GM19025 (cell line): ENCODE measurements around the gene ATP9B.
"Not testable (repeated sequence)": the region's sequence is repeated elsewhere in the genome, so short reads cannot be mapped to it uniquely, and the experiment has no call there.

Source experiments
- ATAC-seq: cut with Tn5 transposase; IDR thresholded peaks from one replicate; pipeline ENCODE4 v1.9.1; 2021; ENCODE audit warnings: mild to moderate bottlenecking, low read depth, moderate library complexity; ENCODE audit not compliant: unreplicated experiment

ATP9B gene

DNA sequence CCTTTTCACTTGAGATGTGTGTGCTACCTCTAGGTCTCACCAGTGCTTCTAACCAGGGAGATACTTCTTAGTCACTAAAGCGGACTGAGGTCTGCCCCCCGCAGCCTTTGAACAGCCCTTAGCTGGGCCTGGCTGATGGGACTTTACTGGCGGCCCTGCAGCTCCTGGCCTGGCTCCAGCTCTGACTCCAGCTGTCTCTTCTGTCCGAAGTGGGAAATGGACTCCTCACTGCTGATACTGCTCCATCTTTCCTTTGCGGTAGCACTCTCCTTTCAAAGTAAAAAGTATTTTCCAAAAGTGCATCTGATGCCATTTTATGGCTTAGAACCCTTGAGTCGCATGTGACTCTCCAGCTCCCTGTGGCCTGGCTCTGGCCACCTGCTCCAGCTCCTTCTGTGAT, 64.5 kb downstream of the ATP9B start:
- ATAC-seq = no peak

DNA sequence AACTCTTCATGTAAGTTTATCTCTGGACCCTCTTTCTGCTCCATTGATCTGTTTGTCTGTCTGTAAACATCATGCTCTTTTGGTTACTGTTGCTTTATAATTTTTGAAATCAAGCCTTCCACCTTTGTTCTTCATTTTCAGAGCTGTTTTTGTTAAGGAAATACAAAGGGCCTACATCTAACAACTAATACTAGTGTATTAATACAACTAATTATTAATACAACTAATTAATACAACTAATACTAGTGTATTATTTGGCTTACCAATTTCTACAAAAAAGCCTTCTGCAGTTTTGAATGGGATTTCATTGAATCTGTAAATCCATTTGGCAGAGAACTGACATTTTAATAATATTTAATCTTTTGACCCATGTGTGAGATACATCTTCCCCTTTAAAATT, 66.7 kb downstream of the ATP9B start:
- ATAC-seq = no peak

- no peak for ATAC-seq
Measured at GRCh38 chr18:79136742-79137141, 67.5 kb downstream of the ATP9B start.

DNA sequence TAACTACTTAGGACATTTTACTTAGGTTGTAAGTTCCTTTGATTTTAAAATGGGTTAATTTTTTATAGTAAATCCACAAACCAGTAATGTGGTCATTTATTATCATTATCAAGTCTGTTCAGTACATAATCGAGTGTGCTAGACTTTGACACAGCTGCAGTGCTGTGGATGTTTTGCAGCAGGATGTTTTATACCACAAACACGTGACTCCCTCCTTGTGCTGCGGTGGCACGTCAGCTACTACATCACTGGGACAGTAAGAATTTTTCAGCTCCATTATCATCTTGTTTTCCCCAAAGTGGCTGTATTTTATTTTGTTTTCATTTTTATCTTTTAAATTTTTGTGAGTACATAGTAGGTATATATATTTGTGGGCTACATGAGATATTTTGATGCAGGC, 70.0 kb downstream of the ATP9B start:
- ATAC-seq = no peak

GRCh38 chr18:79147014-79147413, 77.8 kb downstream of the ATP9B start:
- ATAC-seq = no peak

GRCh38 chr18:79151191-79151590, 82.0 kb downstream of the ATP9B start:
- ATAC-seq = no peak

DNA sequence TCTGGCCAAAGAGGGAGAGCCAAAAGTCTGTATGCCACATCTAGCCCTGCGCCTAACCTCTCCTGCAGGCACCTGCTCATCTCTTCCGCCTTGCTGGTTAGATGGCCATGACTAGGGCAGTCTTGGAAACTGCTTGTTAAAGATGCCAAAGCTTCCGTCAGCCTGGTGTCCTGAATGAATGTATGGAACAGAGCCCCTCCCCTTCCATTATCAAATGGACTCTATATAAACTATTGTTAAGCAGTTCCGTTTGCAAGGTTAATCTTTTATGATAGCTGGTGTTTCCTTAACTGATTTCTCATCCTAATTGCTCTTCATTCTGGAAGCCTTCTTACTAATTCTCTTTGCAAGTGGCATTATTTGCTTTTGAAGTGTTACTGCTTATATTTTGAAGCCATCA, 87.1 kb downstream of the ATP9B start:
- ATAC-seq = no peak

GRCh38 chr18:79164706-79165105, 95.5 kb downstream of the ATP9B start:
- ATAC-seq = no peak

DNA sequence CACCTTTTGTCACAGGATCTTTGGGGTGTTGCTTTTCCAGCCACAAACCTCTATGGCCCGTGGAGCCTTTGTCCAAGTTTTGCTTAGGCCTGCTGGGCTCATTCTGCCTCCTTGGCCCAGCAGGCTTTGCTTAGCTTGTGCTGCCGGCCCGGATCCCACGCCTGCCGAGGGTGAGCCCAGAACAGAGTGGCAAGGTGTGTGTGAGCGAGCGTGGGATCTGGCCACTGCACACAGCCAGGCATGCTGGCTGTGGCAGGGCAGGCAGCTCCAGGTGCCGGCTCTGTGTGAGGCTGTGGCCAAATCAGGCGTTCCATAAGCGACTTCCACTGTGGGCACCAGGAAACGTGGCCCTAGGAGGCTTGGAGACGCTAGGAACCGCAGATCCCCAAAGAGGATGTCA, 97.5 kb downstream of the ATP9B start:
- ATAC-seq = no peak

- no peak for ATAC-seq
Measured at GRCh38 chr18:79167526-79168190, 98.5 kb downstream of the ATP9B start.

DNA sequence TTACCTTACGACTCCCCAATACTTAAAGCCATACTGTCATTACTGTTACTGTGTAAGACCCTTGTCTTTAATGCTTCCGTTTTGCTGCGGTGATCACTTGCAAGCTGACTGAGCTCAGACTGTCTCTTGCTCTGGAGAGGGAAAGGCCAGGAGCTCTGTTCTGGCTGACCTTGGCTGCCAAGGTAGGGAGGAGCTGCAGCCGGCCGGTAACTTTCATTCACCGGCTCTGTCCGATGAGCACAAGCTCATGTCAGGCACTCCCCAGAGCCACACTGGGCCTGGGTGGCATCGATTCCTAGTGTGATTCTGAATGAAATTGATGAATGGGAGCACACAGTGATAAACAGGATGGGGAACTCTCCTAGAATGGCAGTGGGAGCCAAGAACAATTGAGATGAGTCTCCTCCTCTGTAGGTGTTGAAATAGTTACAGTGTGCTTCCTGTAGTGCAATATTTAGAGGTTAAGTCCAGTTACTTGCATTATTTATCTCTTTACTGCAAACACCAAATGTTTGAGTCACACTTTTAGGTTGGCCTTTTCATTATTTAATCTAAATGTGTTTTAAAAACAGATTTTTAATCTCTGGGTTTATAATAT, 100.9 kb downstream of the ATP9B start:
- no peak for ATAC-seq

DNA sequence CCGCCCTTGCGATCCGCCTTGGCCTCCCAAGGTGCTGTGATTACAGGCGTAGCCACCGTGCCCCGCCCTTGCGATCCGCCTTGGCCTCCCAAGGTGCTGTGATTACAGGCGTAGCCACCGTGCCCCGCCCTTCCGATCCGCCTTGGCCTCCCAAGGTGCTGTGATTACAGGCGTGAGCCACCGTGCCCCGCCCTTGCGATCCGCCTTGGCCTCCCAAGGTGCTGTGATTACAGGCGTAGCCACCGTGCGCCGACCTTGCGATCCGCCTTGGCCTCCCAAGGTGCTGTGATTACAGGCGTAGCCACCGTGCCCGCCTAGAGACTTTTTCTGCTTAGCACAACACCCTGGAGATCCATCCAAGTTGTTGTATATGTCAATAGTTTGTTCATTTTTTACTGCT, 103.1 kb downstream of the ATP9B start:
- not testable (repeated sequence) for ATAC-seq

DNA sequence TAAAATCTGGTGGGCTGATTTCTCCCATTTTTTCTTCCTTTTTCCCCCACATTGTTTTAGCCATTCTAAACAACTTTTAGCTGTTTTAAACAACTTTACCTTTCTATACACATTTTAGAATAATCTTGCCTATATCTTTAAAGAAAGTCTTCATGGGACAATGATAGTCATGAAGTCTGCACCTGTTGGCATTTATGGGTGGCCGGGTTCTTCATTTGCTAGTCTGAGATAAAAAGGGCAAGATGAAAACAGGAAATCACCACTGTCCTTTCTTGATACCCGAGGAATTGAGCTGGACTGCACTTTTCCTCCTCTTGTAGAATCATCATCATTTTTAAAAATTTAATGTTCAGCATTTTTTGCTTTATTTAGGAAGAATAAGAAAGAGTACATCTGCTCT, 104.5 kb downstream of the ATP9B start:
- no peak for ATAC-seq

GRCh38 chr18:79178113-79178531, 108.9 kb downstream of the ATP9B start:
- ATAC-seq = no peak

DNA sequence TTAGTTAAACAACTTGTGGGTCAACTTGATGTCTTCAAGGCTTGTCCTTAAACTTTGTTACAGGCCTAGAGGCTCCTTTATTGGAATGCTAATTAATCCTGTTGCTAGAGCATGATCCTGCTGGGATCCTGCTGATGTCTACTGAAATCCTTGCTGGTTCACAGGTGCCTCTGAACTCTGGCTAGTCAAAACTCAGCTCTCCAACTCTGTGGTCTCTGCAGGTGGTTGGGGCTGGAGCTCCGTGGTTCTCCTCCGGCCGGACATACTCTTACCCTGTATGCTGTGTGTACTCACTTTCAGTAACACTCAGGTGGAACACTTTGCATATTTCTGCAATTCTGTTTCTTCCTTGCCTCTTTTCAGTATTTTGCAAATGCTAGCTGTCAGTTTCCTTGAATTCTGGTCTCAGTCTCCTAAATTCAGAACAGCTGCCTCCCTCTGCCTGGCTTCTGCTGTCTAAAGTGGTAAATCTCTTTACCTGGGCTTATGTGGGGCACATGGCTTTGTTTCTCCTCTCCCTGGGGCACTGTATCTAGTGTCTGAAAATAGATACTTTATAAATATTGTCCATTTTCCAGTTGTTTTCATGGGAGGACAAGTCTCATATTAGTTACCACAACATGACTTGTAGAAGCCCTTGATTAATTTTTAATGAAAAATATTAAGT, 113.0 kb downstream of the ATP9B start:
- ATAC-seq = no peak

- ATAC-seq = no peak
Measured at GRCh38 chr18:79185648-79186047, 116.5 kb downstream of the ATP9B start.

DNA sequence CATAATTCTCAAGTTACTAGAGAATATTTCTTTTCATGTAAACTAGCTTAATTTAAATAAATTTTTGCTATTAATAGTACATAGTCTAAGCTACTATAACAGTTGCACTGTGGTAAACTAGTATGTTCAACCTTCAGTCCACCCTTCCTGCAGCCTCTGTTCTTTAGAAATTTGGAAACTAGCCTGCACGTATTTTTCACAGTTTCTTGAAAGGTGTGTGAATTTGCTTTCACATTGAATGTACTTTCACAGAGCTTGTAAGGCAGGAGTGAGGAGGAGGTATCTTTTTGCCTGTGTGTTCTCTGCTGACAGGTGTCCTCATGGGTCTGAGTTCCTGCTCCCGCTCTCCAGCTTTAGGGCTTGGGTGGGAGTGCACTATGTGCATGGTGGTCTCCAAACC, 117.5 kb downstream of the ATP9B start:
- peak; percentile 62 for ATAC-seq

- ATAC-seq = no peak
Measured at GRCh38 chr18:79187532-79188277, 118.5 kb downstream of the ATP9B start.

GRCh38 chr18:79191418-79191817, 122.2 kb downstream of the ATP9B start:
- ATAC-seq = no peak

DNA sequence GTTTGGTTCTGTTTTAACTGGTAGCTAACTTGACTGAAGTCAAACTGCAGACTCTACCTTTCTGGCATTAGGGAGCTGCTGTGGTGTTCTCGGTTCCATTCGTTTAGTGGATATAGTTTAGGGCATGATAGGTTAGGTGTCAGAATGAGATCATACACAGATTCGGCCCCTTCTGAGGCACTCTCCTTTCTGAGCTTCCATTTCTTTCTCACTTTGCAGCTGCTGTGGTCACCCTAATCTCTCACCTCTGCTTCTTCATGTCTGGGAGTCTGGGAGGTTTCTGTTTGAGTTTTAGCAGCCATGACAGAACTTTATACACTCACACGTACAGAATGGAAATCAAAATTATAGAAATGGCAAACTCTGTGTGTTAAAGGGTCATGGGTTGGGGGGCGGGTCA, 122.8 kb downstream of the ATP9B start:
- ATAC-seq = no peak

- ATAC-seq = no peak
Measured at GRCh38 chr18:79193826-79194225, 124.6 kb downstream of the ATP9B start.
